Central memory CD8-positive, alpha-beta T cell (primary cell): Measurements from ENCODE around the gene PDCD1LG2.

Source experiments
- ATAC-seq: fragments of 150-1000 bp; cut with Tn5 transposase; replicated peaks from 2 replicates; pipeline ENCODE4 v1.10.0; 2022; ENCODE audit warnings: mild to moderate bottlenecking, moderate FRiP score, moderate number of reproducible peaks; ENCODE audit not compliant: poor library complexity, severe bottlenecking; ENCODE audit errors: extremely low read depth
- DNase-seq, 2 donors: peaks; one replicate each; pipeline ENCODE4 v3.0.0; 2021; ENCODE audit warnings: low spot score in 2 of 2
- H3K27ac Mint-ChIP-seq: one replicate; pipeline ENCODE4 v1.8.0; 2022; ENCODE audit warnings: low read depth, mild to moderate bottlenecking, moderate library complexity, mixed read lengths
- H3K27me3 Mint-ChIP-seq: one replicate; pipeline ENCODE4 v1.8.0; 2022; ENCODE audit warnings: mixed read lengths
- H3K36me3 Mint-ChIP-seq: one replicate; pipeline ENCODE4 v1.8.0; 2022; ENCODE audit warnings: mild to moderate bottlenecking, moderate library complexity, mixed read lengths; ENCODE audit not compliant: insufficient read depth
- H3K4me1 Mint-ChIP-seq: one replicate; pipeline ENCODE4 v1.8.0; 2022; ENCODE audit warnings: mixed read lengths
- H3K4me3 Mint-ChIP-seq: one replicate; pipeline ENCODE4 v1.8.0; 2022; ENCODE audit warnings: mild to moderate bottlenecking, moderate library complexity, mixed read lengths
- H3K9me3 Mint-ChIP-seq: one replicate; pipeline ENCODE4 v1.8.0; 2022; ENCODE audit warnings: mixed read lengths

The PDCD1LG2 gene

GRCh38 chr9:5553211-5553610, 42.9 kb downstream of the PDCD1LG2 start:
- no peaks in the 10 kb centered on the region for H3K9me3 Mint-ChIP-seq
- DNase-seq = no peak
- H3K4me1 Mint-ChIP-seq = peaks cover 26% of the 10 kb centered on the region
- H3K27ac Mint-ChIP-seq = no peak overlapping the region
- peaks cover under 1% of the 10 kb centered on the region for H3K36me3 Mint-ChIP-seq
- no peak overlapping the region for H3K4me3 Mint-ChIP-seq
- no peaks in the 10 kb centered on the region for H3K27me3 Mint-ChIP-seq
- no peak for ATAC-seq

GRCh38 chr9:5554254-5554653, 43.9 kb downstream of the PDCD1LG2 start:
- Mint-ChIP-seq H3K9me3 (no peaks in the 10 kb centered on the region), H3K4me1 (peaks cover 33% of the 10 kb centered on the region), H3K4me3 (no peak overlapping the region), H3K27ac (peak overlapping the region; percentile 33), H3K36me3 (no peaks in the 10 kb centered on the region), H3K27me3 (no peaks in the 10 kb centered on the region)
- no peak for DNase-seq
- ATAC-seq = no peak

GRCh38 chr9:5556101-5556705, 45.9 kb downstream of the PDCD1LG2 start:
- H3K27me3 Mint-ChIP-seq = no peaks in the 10 kb centered on the region
- no peak overlapping the region for H3K27ac Mint-ChIP-seq
- no peak overlapping the region for H3K4me3 Mint-ChIP-seq
- DNase-seq = no peak
- H3K4me1 Mint-ChIP-seq = peaks cover 45% of the 10 kb centered on the region
- H3K9me3 Mint-ChIP-seq = no peaks in the 10 kb centered on the region
- no peaks in the 10 kb centered on the region for H3K36me3 Mint-ChIP-seq
- ATAC-seq = no peak

- peak overlapping the region; percentile 92 for H3K27ac Mint-ChIP-seq
- DNase-seq (peak in 1 of 2 donors; percentile 37), ATAC-seq (peak; percentile 95)
- no peaks in the 10 kb centered on the region for H3K36me3 Mint-ChIP-seq
- no peaks in the 10 kb centered on the region for H3K9me3 Mint-ChIP-seq
- H3K4me1 Mint-ChIP-seq = peaks cover 45% of the 10 kb centered on the region
- H3K4me3 Mint-ChIP-seq = peak overlapping the region; percentile 48
- H3K27me3 Mint-ChIP-seq = no peaks in the 10 kb centered on the region
These were observed 47.6 kb downstream of the PDCD1LG2 start for GRCh38 chr9:5557606-5558587.

GRCh38 chr9:5559659-5560058, 49.3 kb downstream of the PDCD1LG2 start:
- ATAC-seq (no peak), DNase-seq (no peak)
- Mint-ChIP-seq H3K36me3 (no peaks in the 10 kb centered on the region), H3K27ac (no peak overlapping the region), H3K4me1 (peaks cover 41% of the 10 kb centered on the region), H3K4me3 (no peak overlapping the region), H3K9me3 (no peaks in the 10 kb centered on the region), H3K27me3 (no peaks in the 10 kb centered on the region)

GRCh38 chr9:5560443-5561100, 50.2 kb downstream of the PDCD1LG2 start:
- Mint-ChIP-seq H3K4me3 (no peak overlapping the region), H3K27ac (no peak overlapping the region), H3K9me3 (no peaks in the 10 kb centered on the region), H3K4me1 (peaks cover 41% of the 10 kb centered on the region), H3K36me3 (no peaks in the 10 kb centered on the region), H3K27me3 (no peaks in the 10 kb centered on the region)
- DNase-seq = no peak
- ATAC-seq = no peak

- H3K9me3 Mint-ChIP-seq = no peaks in the 10 kb centered on the region
- DNase-seq (no peak), ATAC-seq (no peak)
- no peak overlapping the region for H3K27ac Mint-ChIP-seq
- H3K4me3 Mint-ChIP-seq = no peak overlapping the region
- no peaks in the 10 kb centered on the region for H3K27me3 Mint-ChIP-seq
- H3K4me1 Mint-ChIP-seq = peaks cover 38% of the 10 kb centered on the region
- no peaks in the 10 kb centered on the region for H3K36me3 Mint-ChIP-seq
These were observed 51.6 kb downstream of the PDCD1LG2 start for GRCh38 chr9:5561828-5562488.

- Mint-ChIP-seq H3K27ac (peak overlapping the region; percentile 35), H3K4me1 (peaks cover 28% of the 10 kb centered on the region), H3K36me3 (no peaks in the 10 kb centered on the region), H3K27me3 (no peaks in the 10 kb centered on the region), H3K4me3 (no peak overlapping the region), H3K9me3 (no peaks in the 10 kb centered on the region)
- DNase-seq (no peak), ATAC-seq (no peak)
These were observed 52.6 kb downstream of the PDCD1LG2 start for GRCh38 chr9:5562806-5563416.

- Mint-ChIP-seq H3K36me3 (no peaks in the 10 kb centered on the region), H3K4me1 (peaks cover 23% of the 10 kb centered on the region), H3K9me3 (no peaks in the 10 kb centered on the region), H3K27me3 (no peaks in the 10 kb centered on the region), H3K4me3 (no peak overlapping the region), H3K27ac (peak overlapping the region; percentile 35)
- DNase-seq (no peak), ATAC-seq (no peak)
These were observed 53.1 kb downstream of the PDCD1LG2 start for GRCh38 chr9:5563417-5563815.

GRCh38 chr9:5563886-5564285, 53.6 kb downstream of the PDCD1LG2 start:
- ATAC-seq (no peak), DNase-seq (no peak)
- Mint-ChIP-seq H3K27ac (no peak overlapping the region), H3K36me3 (no peaks in the 10 kb centered on the region), H3K4me1 (peaks cover 23% of the 10 kb centered on the region), H3K27me3 (no peaks in the 10 kb centered on the region), H3K4me3 (no peak overlapping the region), H3K9me3 (no peaks in the 10 kb centered on the region)

GRCh38 chr9:5566054-5566618, 55.8 kb downstream of the PDCD1LG2 start:
- Mint-ChIP-seq H3K27ac (no peak overlapping the region), H3K27me3 (no peaks in the 10 kb centered on the region), H3K9me3 (no peaks in the 10 kb centered on the region), H3K36me3 (no peaks in the 10 kb centered on the region), H3K4me3 (no peak overlapping the region), H3K4me1 (peaks cover 18% of the 10 kb centered on the region)
- DNase-seq (no peak), ATAC-seq (no peak)

GRCh38 chr9:5568868-5569267, 58.5 kb downstream of the PDCD1LG2 start:
- Mint-ChIP-seq H3K36me3 (no peaks in the 10 kb centered on the region), H3K4me3 (peak overlapping the region; percentile 8), H3K27ac (peak overlapping the region; percentile 23), H3K27me3 (no peaks in the 10 kb centered on the region), H3K9me3 (no peaks in the 10 kb centered on the region), H3K4me1 (peaks cover 12% of the 10 kb centered on the region)
- DNase-seq = no peak
- no peak for ATAC-seq
